Activated CD8-positive, alpha-beta T cell treated with anti-CD3 and anti-CD28 coated beads for 36 hours (primary cell): ENCODE results near the gene OSGEPL1. TPM values are rescaled to one million over a fixed set of nuclear protein-coding genes. Genes with fewer than 3 reads are reported as not detected.
"Not testable (repeated sequence)": the region's sequence is repeated elsewhere in the genome, so short reads cannot be mapped to it uniquely, and the experiment has no call there.

Experiments used
- ATAC-seq: fragments of 200-7000 bp; cut with Tn5 transposase; one replicate; pipeline ENCODE4 v1.10.0; 2021; ENCODE audit warnings: mild to moderate bottlenecking, moderate library complexity
- CTCF ChIA-PET: fragments of 350-600 bp; sonication (Branson Sonifier 250); formaldehyde crosslinking; loops from one replicate; lab custom pipeline; 2021; ENCODE audit warnings: antibody characterized with exemption; lab: Charles Lee
- POLR2A ChIA-PET: fragments of 350-600 bp; sonication (Branson Sonifier 250); formaldehyde crosslinking; loops from one replicate; lab custom pipeline; 2021; ENCODE audit warnings: antibody characterized with exemption; lab: Charles Lee
- DNase-seq: peaks from one replicate; pipeline ENCODE4 v3.0.0-alpha.2; 2020
- H3K27ac Mint-ChIP-seq: one replicate; pipeline ENCODE4 v1.8.0; 2021; ENCODE audit warnings: mild to moderate bottlenecking, mixed read lengths
- H3K27me3 Mint-ChIP-seq: one replicate; pipeline ENCODE4 v1.8.0; 2021; ENCODE audit warnings: mixed read lengths
- H3K36me3 Mint-ChIP-seq: one replicate; pipeline ENCODE4 v1.8.0; 2021; ENCODE audit warnings: low read depth, mixed read lengths
- H3K4me1 Mint-ChIP-seq: one replicate; pipeline ENCODE4 v1.8.0; 2021; ENCODE audit warnings: low read depth, mixed read lengths
- H3K4me3 Mint-ChIP-seq: one replicate; pipeline ENCODE4 v1.8.0; 2021; ENCODE audit warnings: mild to moderate bottlenecking, moderate library complexity, mixed read lengths
- H3K9me3 Mint-ChIP-seq: one replicate; pipeline ENCODE4 v1.8.0; 2021; ENCODE audit warnings: mixed read lengths
- CTCF ChIP-seq: fragments of 200-600 bp; IDR thresholded peaks from one replicate; pipeline ENCODE4 v1.8.0; 2022; ENCODE audit warnings: antibody characterized with exemption, mild to moderate bottlenecking
- intact Hi-C: fragments of 100-400 bp; cut with micrococcal nuclease; formaldehyde crosslinking; loops from one replicate; pipeline ENCODE4 v1.10.0; 2022
- total RNA-seq, 2 experiments: library from RNA; stranded (reverse); gene quantifications; one replicate each; pipeline ENCODE4 v1.2.3, GENCODE V29; 2021

The OSGEPL1 gene
- total RNA-seq, 2 experiments from 2014 or later, result 14.7 to 16.2 TPM

GRCh38 chr2:189772212-189772611, 9.6 kb upstream of the OSGEPL1 start:
- Mint-ChIP-seq H3K4me3 (no peak overlapping the region), H3K27ac (no peak overlapping the region), H3K36me3 (peaks cover 25% of the 10 kb centered on the region), H3K4me1 (peaks cover 2% of the 10 kb centered on the region), H3K27me3 (no peaks in the 10 kb centered on the region), H3K9me3 (no peaks in the 10 kb centered on the region)
- intact Hi-C loops, result no loop called here
- ChIA-PET CTCF (interaction anchor here (0.9 to 1.4 kb wide), 3 partner anchors 9 to 22 kb away, joined by 3 to 8 read pairs (median 3); partner anchors contain the start of genes ORMDL1, OSGEPL1 and PMS1), POLR2A (interaction anchor here (1.1 to 5.7 kb wide), 3 partner anchors 9 to 110 kb away, joined by 3 to 22 read pairs (median 3); partner anchors contain the start of genes ORMDL1, OSGEPL1 and PMS1)
- ATAC-seq (no peak), DNase-seq (no peak)
- TF ChIP-seq CTCF, result no peak

DNA sequence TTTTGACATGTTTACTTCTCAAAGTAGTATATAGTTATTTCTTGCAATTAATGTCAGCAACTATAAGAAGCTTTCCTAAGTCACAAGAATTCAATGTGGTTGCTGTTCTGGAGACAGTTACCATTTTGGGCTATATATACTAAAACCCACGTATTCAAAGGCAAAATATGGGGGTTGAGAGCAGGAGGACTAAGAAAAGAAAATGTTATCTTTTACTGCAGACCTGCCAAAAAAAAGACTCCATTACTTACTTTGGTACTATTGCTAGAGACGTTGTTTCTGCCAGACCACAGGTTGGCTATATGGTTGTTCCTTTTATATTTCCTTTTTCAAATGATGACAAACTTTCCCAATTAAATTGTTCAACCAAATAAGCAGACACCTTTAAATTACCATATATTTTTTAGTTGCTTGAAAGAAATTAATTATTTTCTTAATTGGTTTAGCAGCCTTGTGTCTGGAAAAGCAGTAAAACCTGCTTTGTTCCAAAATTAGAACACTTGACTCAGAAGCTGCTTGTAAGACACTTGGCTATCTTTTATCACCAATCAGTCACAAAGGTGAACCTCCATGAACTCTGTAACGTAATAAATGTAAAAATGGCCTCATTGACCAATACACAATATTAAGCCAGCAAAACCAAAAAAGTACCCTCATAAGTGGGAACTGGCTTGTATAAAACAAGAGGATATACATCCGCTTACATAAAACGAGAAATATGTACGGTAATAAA, 8.2 kb upstream of the OSGEPL1 start:
- Mint-ChIP-seq H3K27ac (no peak overlapping the region), H3K27me3 (no peaks in the 10 kb centered on the region), H3K4me1 (no peaks in the 10 kb centered on the region), H3K4me3 (no peak overlapping the region), H3K9me3 (no peaks in the 10 kb centered on the region), H3K36me3 (peaks cover 31% of the 10 kb centered on the region)
- ChIA-PET POLR2A (interaction anchor here (1.1 to 5.7 kb wide), 2 partner anchors 8 to 13 kb away, joined by 3 to 22 read pairs; partner anchors contain the start of genes ORMDL1, OSGEPL1 and PMS1), CTCF (interaction anchor here (1.3 kb wide), 1 partner anchor 8 kb away, joined by 8 read pairs; the partner anchor contains the start of gene OSGEPL1)
- ATAC-seq (no peak), DNase-seq (no peak)
- no peak for TF ChIP-seq CTCF
- intact Hi-C loops, result no loop called here

GRCh38 chr2:189763908-189764661, 1.5 kb upstream of the OSGEPL1 start:
- DNase-seq, result no peak
- CTCF ChIA-PET, result interaction anchor here (0.8 to 4.5 kb wide), 8 partner anchors 11 to 104 kb away, joined by 3 to 59 read pairs (median 10); partner anchors contain the start of gene ASNSD1
- Mint-ChIP-seq H3K27me3 (no peaks in the 10 kb centered on the region), H3K4me1 (peaks cover 12% of the 10 kb centered on the region), H3K36me3 (peaks cover 18% of the 10 kb centered on the region), H3K9me3 (no peaks in the 10 kb centered on the region), H3K4me3 (peak overlapping the region; percentile 97), H3K27ac (peak overlapping the region; percentile 2)
- intact Hi-C loops, result loop anchor here (2.0 kb wide), 2 partner anchors 19 to 101 kb away; no protein-coding TSS in a partner anchor
- POLR2A ChIA-PET, result interaction anchor here (0.8 to 2.5 kb wide), 6 partner anchors 10 to 321 kb away, joined by 3 to 22 read pairs (median 10); partner anchors contain the start of genes ASNSD1, ORMDL1 and PMS1
- TF ChIP-seq CTCF, result no peak
- no peak for ATAC-seq

DNA sequence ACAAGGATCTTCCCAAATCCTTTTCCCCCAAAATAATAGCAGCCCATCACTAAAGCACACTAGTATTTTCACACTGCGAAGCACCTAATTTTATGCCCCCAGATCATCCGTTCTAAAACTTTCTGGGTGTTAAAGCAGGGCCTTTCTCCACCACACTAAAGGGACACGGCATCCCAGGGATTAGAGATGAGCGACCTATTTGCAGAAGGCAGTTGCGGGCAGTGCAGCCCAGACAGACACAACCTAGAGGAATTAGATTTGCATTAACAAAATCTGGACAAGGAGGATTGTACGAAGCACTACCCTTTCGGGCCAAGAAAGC, 402 bp downstream of the OSGEPL1 start:
- H3K9me3 Mint-ChIP-seq, result no peaks in the 10 kb centered on the region
- peak overlapping the region; percentile 99 for H3K27ac Mint-ChIP-seq
- no peak for DNase-seq
- peaks cover 12% of the 10 kb centered on the region for H3K4me1 Mint-ChIP-seq
- POLR2A ChIA-PET, result interaction anchor here (0.5 to 2.5 kb wide), 15 partner anchors 12 to 485 kb away, joined by 3 to 22 read pairs (median 4); partner anchors contain the start of genes ASNSD1, ORMDL1 and PMS1
- H3K27me3 Mint-ChIP-seq, result no peaks in the 10 kb centered on the region
- peak; percentile 10 for ATAC-seq
- intact Hi-C loops, result loop anchor here (2.0 kb wide), 2 partner anchors 21 to 99 kb away; no protein-coding TSS in a partner anchor
- CTCF ChIA-PET, result interaction anchor here (0.6 to 4.5 kb wide), 23 partner anchors 9 to 557 kb away, joined by 3 to 59 read pairs (median 6); partner anchors contain the start of genes ANKAR, ASNSD1, HIBCH and ORMDL1
- TF ChIP-seq CTCF, result no peak
- peak overlapping the region; percentile 97 for H3K4me3 Mint-ChIP-seq
- H3K36me3 Mint-ChIP-seq, result peaks cover 25% of the 10 kb centered on the region

DNA sequence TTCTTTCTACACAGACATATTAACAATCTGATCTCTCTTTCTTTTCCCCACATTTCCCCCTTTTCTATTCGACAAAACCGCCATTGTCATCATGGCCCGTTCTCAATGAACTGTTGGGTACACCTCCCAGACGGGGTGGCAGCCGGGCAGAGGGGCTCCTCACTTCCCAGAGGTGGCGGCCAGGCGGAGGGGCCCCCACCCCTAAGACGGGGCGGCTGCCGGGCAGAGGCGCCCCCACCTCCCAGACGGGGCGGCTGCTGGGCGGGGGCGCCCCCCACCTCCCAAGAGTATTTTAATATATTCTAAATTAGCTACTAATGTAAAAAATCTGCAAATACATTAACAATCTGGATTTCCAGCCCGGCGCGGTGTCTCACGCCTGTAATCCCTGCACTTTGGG, 2.4 kb downstream of the OSGEPL1 start:
- POLR2A ChIA-PET, result interaction anchor here (1.0 to 1.7 kb wide), 2 partner anchors 12 to 99 kb away, joined by 4 read pairs; no protein-coding TSS in a partner anchor
- Mint-ChIP-seq H3K4me1 (peaks cover 12% of the 10 kb centered on the region), H3K36me3 (peaks cover 15% of the 10 kb centered on the region)
- H3K4me3 Mint-ChIP-seq, H3K27me3 Mint-ChIP-seq, CTCF ChIA-PET, intact Hi-C loops, H3K27ac Mint-ChIP-seq, DNase-seq, ATAC-seq, H3K9me3 Mint-ChIP-seq: not testable (repeated sequence)
